GM18499 (cell line): Measurements from ENCODE around the gene P4HA2.

Source experiments
- ATAC-seq: cut with Tn5 transposase; IDR thresholded peaks from one replicate; pipeline ENCODE4 v1.9.1; 2021; ENCODE audit warnings: moderate number of reproducible peaks; ENCODE audit not compliant: insufficient read depth, unreplicated experiment

P4HA2 gene

GRCh38 chr5:132253008-132253441, 25.4 kb upstream of the P4HA2 start:
- no peak for ATAC-seq

GRCh38 chr5:132251220-132251725, 23.6 kb upstream of the P4HA2 start:
- ATAC-seq, result no peak

- no peak for ATAC-seq
These were observed 22.9 kb upstream of the P4HA2 start for GRCh38 chr5:132250547-132250946.

GRCh38 chr5:132246806-132247205, 19.2 kb upstream of the P4HA2 start:
- ATAC-seq, result no peak

GRCh38 chr5:132245593-132245992, 17.9 kb upstream of the P4HA2 start:
- ATAC-seq, result no peak

- no peak for ATAC-seq
These were observed 15.8 kb upstream of the P4HA2 start for GRCh38 chr5:132243366-132243977.

GRCh38 chr5:132239776-132240175, 12.1 kb upstream of the P4HA2 start:
- ATAC-seq, result no peak

GRCh38 chr5:132238901-132239500, 11.3 kb upstream of the P4HA2 start:
- no peak for ATAC-seq

GRCh38 chr5:132238169-132238744, 10.6 kb upstream of the P4HA2 start:
- no peak for ATAC-seq

GRCh38 chr5:132237670-132238069, 10.0 kb upstream of the P4HA2 start:
- ATAC-seq, result no peak

- ATAC-seq, result no peak
These were observed 9.5 kb upstream of the P4HA2 start for GRCh38 chr5:132237141-132237540.

- no peak for ATAC-seq
These were observed 7.7 kb upstream of the P4HA2 start for GRCh38 chr5:132235340-132235739.

GRCh38 chr5:132234684-132235062, 7.0 kb upstream of the P4HA2 start:
- ATAC-seq, result no peak

- no peak for ATAC-seq
These were observed 6.4 kb upstream of the P4HA2 start for GRCh38 chr5:132233811-132234683.

GRCh38 chr5:132233081-132233480, 5.4 kb upstream of the P4HA2 start:
- no peak for ATAC-seq

- ATAC-seq, result no peak
These were observed 4.8 kb upstream of the P4HA2 start for GRCh38 chr5:132232465-132232864.

GRCh38 chr5:132230871-132231270, 3.2 kb upstream of the P4HA2 start:
- ATAC-seq, result no peak

GRCh38 chr5:132229236-132229635, 1.6 kb upstream of the P4HA2 start:
- no peak for ATAC-seq

- ATAC-seq, result no peak
These were observed 785 bp upstream of the P4HA2 start for GRCh38 chr5:132228241-132229035.

GRCh38 chr5:132227235-132227484, 493 bp downstream of the P4HA2 start:
- no peak for ATAC-seq
